ENCODE results near the gene DNAH8. TPM values are rescaled to one million over a fixed set of nuclear protein-coding genes. Genes with fewer than 3 reads are reported as not detected.
"Not testable (repeated sequence)": the region's sequence is repeated elsewhere in the genome, so short reads cannot be mapped to it uniquely, and the experiment has no call there.

Gene DNAH8
- total RNA-seq, 2 experiments from 2014 or later, result 0.04 TPM

GRCh38 chr6:38783443-38784228 is 68.5 kb downstream of the DNAH8 start:
- ChIA-PET POLR2A (no interaction called here), CTCF (no interaction called here)

- CTCF ChIA-PET, result no interaction called here
- POLR2A ChIA-PET, result no interaction called here
These were observed 69.6 kb downstream of the DNAH8 start for GRCh38 chr6:38784506-38785235.

GRCh38 chr6:38786486-38786885 is 71.4 kb downstream of the DNAH8 start:
- ChIA-PET POLR2A (no interaction called here), CTCF (no interaction called here)

- POLR2A ChIA-PET, result interaction anchor here (0.5 kb wide), 1 partner anchor 446 kb away, joined by 3 read pairs; no protein-coding TSS in a partner anchor
These were observed 74.1 kb downstream of the DNAH8 start for GRCh38 chr6:38789256-38789655.

GRCh38 chr6:38792356-38792755 is 77.2 kb downstream of the DNAH8 start:
- CTCF ChIA-PET, result no interaction called here

More at GRCh38 chr6:38789256-38789655, 74.1 kb downstream of the DNAH8 start:
- CTCF ChIA-PET, result no interaction called here

GRCh38 chr6:38794682-38795081 is 79.6 kb downstream of the DNAH8 start:
- ChIA-PET POLR2A (no interaction called here), CTCF (no interaction called here)

More at GRCh38 chr6:38792356-38792755, 77.2 kb downstream of the DNAH8 start:
- POLR2A ChIA-PET, result no interaction called here

- ChIA-PET CTCF (no interaction called here), POLR2A (no interaction called here)
These were observed 80.9 kb downstream of the DNAH8 start for GRCh38 chr6:38796006-38796405.

- CTCF ChIA-PET, POLR2A ChIA-PET: not testable (repeated sequence)
These were observed 81.3 kb downstream of the DNAH8 start for GRCh38 chr6:38796437-38796836.

- ChIA-PET CTCF (no interaction called here), POLR2A (no interaction called here)
These were observed 81.7 kb downstream of the DNAH8 start for GRCh38 chr6:38796850-38797249.

- ChIA-PET CTCF (no interaction called here), POLR2A (no interaction called here)
These were observed 82.3 kb downstream of the DNAH8 start for GRCh38 chr6:38797391-38797790.

GRCh38 chr6:38799529-38800184 is 84.5 kb downstream of the DNAH8 start:
- CTCF ChIA-PET, result no interaction called here
- POLR2A ChIA-PET, result no interaction called here

GRCh38 chr6:38801305-38801704 is 86.2 kb downstream of the DNAH8 start:
- ChIA-PET POLR2A (no interaction called here), CTCF (no interaction called here)

- ChIA-PET POLR2A (no interaction called here), CTCF (interaction anchor here (0.6 kb wide), 1 partner anchor 148 kb away, joined by 3 read pairs; no protein-coding TSS in a partner anchor)
These were observed 87.4 kb downstream of the DNAH8 start for GRCh38 chr6:38802497-38802896.

- ChIA-PET CTCF (no interaction called here), POLR2A (no interaction called here)
These were observed 88.0 kb downstream of the DNAH8 start for GRCh38 chr6:38803129-38803528.

- ChIA-PET POLR2A (no interaction called here), CTCF (no interaction called here)
These were observed 89.2 kb downstream of the DNAH8 start for GRCh38 chr6:38804358-38804757.

- ChIA-PET POLR2A (no interaction called here), CTCF (no interaction called here)
These were observed 90.1 kb downstream of the DNAH8 start for GRCh38 chr6:38805127-38805655.

GRCh38 chr6:38805692-38806091 is 90.6 kb downstream of the DNAH8 start:
- CTCF ChIA-PET, result no interaction called here
- POLR2A ChIA-PET, result no interaction called here

- POLR2A ChIA-PET, result no interaction called here
- CTCF ChIA-PET, result no interaction called here
These were observed 91.2 kb downstream of the DNAH8 start for GRCh38 chr6:38806271-38806670.

- CTCF ChIA-PET, result no interaction called here
- POLR2A ChIA-PET, result no interaction called here
These were observed 91.7 kb downstream of the DNAH8 start for GRCh38 chr6:38806833-38807232.

GRCh38 chr6:38808039-38808438 is 92.9 kb downstream of the DNAH8 start:
- POLR2A ChIA-PET, result no interaction called here
- CTCF ChIA-PET, result no interaction called here

All from activated CD8-positive, alpha-beta memory T cell treated with anti-CD3 and anti-CD28 coated beads for 36 hours (primary cell).